Right lobe of liver (tissue), 6 donors: ENCODE results near the gene XRN2. TPM values are rescaled to one million over a fixed set of nuclear protein-coding genes. Genes with fewer than 3 reads are reported as not detected.

Experiments
- ATAC-seq, 4 donors: fragments of 200-7000 bp; cut with Tn5 transposase; one replicate each; pipeline ENCODE4 v1.9.1; 2020; ENCODE audit warnings: mild to moderate bottlenecking in 4 of 4, moderate library complexity in 4 of 4
- DNase-seq, 3 donors: peaks; one replicate each; pipeline ENCODE4 v3.0.0-alpha.2; 2020
- H3K27ac ChIP-seq, 3 donors: fragments of 200-600 bp; one replicate each; pipeline ENCODE4 v1.8.0; 2022
- H3K27me3 ChIP-seq, 2 donors: fragments of 200-600 bp; one replicate each; pipeline ENCODE4 v1.8.0; 2022
- H3K36me3 ChIP-seq, 4 donors: fragments of 200-600 bp; sonication (generic) in 1 of 4; one replicate each; pipeline versions ENCODE4 v1.5.1 to v1.8.0; 2017 to 2022; ENCODE audit warnings: control low read depth in 1 of 4
- H3K4me1 ChIP-seq, 4 donors: fragments of 200-600 bp; sonication (generic) in 1 of 4; one replicate each; pipeline versions ENCODE4 v1.5.1 to v1.8.0; 2017 to 2022; ENCODE audit warnings: control low read depth in 1 of 4
- H3K4me3 ChIP-seq, 3 donors: fragments of 200-600 bp; one replicate each; pipeline ENCODE4 v1.8.0; 2022
- H3K9me3 ChIP-seq, 4 donors: fragments of 200-600 bp; sonication (generic) in 1 of 4; one replicate each; pipeline versions ENCODE4 v1.5.1 to v1.8.0; 2017 to 2022; ENCODE audit warnings: control low read depth in 1 of 4
- CTCF ChIP-seq, 4 donors: fragments of 200-600 bp in 3 of 4; fragments of 450-650 bp in 1 of 4; IDR thresholded peaks; one replicate each; pipeline versions ENCODE4 v1.5.1 to v1.8.0; 2016 to 2022; ENCODE audit warnings: antibody characterized with exemption in 4 of 4, mild to moderate bottlenecking in 2 of 4
- POLR2A ChIP-seq: fragments of 450-650 bp; IDR thresholded peaks from one replicate; pipeline ENCODE4 v1.6.1; 2017; ENCODE audit warnings: antibody characterized with exemption, mild to moderate bottlenecking
- WGBS: methylation state at CpG from one replicate; pipeline ENCODE4 v1.1.6; 2018; ENCODE audit warnings: low coverage, low lambda C conversion rate; ENCODE audit not compliant: insufficient coverage; ENCODE audit errors: missing lambda C conversion rate; 5-methylcytosine and 5-hydroxymethylcytosine counted together
- intact Hi-C, 2 donors: fragments of 100-400 bp; cut with DNase I; formaldehyde crosslinking; loops; one replicate each; pipeline versions ENCODE4 v1.11.2 to v1.14.1; 2022
- total RNA-seq, 6 experiments: library from RNA; depleted of rRNA in 2 of 6; stranded (reverse); fragments of >200 nt in 2 of 6; fragmentation: NEBNext Ultra II Directional in 3 of 6; extraction: Animal tissue kit (Norgen Biotek cat#: 25700) in 3 of 6; gene quantifications; one replicate each; pipeline versions ENCODE4 v1.1.0 to v1.2.4, GENCODE V29; 2016 to 2023
- donor health status: DM: no; HTN: yes; CAD: no.
- donor health status: DM: no; HTN: no; CAD: no.
- donor health status: DM: no; HTN: no; CAD: no.
- donor health status: DM: no; HTN: yes; CAD: no.
- donor health status: DM: no; HTN: yes; CAD: no.

XRN2 gene
- total RNA-seq, 6 experiments from 2014 or later = 18.2 to 39.5 (median 26.7) TPM

GRCh38 chr20:21433329-21433890, 130.3 kb downstream of the XRN2 start:
- Histone ChIP-seq H3K27me3 (no peaks in the 10 kb centered on the region), H3K36me3 (no peaks in the 10 kb centered on the region), H3K4me1 (no peaks in the 10 kb centered on the region), H3K9me3 (no peaks in the 10 kb centered on the region), H3K27ac (no peak overlapping the region), H3K4me3 (no peak overlapping the region)
- intact Hi-C loops = no loop called here
- ATAC-seq = no peak
- TF ChIP-seq POLR2A = no peak
- TF ChIP-seq CTCF (IDR thresholded peaks at IDR 0.05) = no peak
- WGBS = 58% methylated on average over 2 of the region's 2 CpGs
- no peak for DNase-seq

GRCh38 chr20:21435576-21435975, 132.4 kb downstream of the XRN2 start:
- intact Hi-C loops = no loop called here
- no peaks in the 10 kb centered on the region for H3K36me3 ChIP-seq
- H3K27me3 ChIP-seq = no peaks in the 10 kb centered on the region
- H3K27ac ChIP-seq = no peak overlapping the region
- TF ChIP-seq CTCF (IDR thresholded peaks at IDR 0.05) (no peak), POLR2A (no peak)
- no peaks in the 10 kb centered on the region for H3K9me3 ChIP-seq
- 24% methylated on average over 3 of the region's 3 CpGs for WGBS
- H3K4me1 ChIP-seq = no peaks in the 10 kb centered on the region
- no peak for ATAC-seq
- no peak overlapping the region for H3K4me3 ChIP-seq
- DNase-seq = no peak

GRCh38 chr20:21436205-21436604, 133.1 kb downstream of the XRN2 start:
- DNase-seq (no peak), ATAC-seq (no peak)
- TF ChIP-seq POLR2A (no peak), CTCF (IDR thresholded peaks at IDR 0.05) (no peak)
- no peaks in the 10 kb centered on the region for H3K27me3 ChIP-seq
- no peaks in the 10 kb centered on the region for H3K4me1 ChIP-seq
- 53% methylated on average over 4 of the region's 4 CpGs for WGBS
- no peaks in the 10 kb centered on the region for H3K36me3 ChIP-seq
- H3K4me3 ChIP-seq = no peak overlapping the region
- no peaks in the 10 kb centered on the region for H3K9me3 ChIP-seq
- intact Hi-C loops = no loop called here
- no peak overlapping the region for H3K27ac ChIP-seq

- Histone ChIP-seq H3K27me3 (no peaks in the 10 kb centered on the region), H3K36me3 (no peaks in the 10 kb centered on the region), H3K4me1 (no peaks in the 10 kb centered on the region), H3K9me3 (no peaks in the 10 kb centered on the region), H3K27ac (no peak overlapping the region), H3K4me3 (no peak overlapping the region)
- ATAC-seq (no peak), DNase-seq (no peak)
- intact Hi-C loops = no loop called here
- no peak for TF ChIP-seq CTCF (IDR thresholded peaks at IDR 0.05)
- TF ChIP-seq POLR2A = no peak
- WGBS = 86% methylated on average over 1 of the region's 1 CpG
Measured at GRCh38 chr20:21437248-21437647, 134.1 kb downstream of the XRN2 start.

GRCh38 chr20:21437816-21438215, 134.7 kb downstream of the XRN2 start:
- no peak overlapping the region for H3K4me3 ChIP-seq
- ATAC-seq (no peak), DNase-seq (no peak)
- no peaks in the 10 kb centered on the region for H3K9me3 ChIP-seq
- H3K36me3 ChIP-seq = no peaks in the 10 kb centered on the region
- no peak overlapping the region for H3K27ac ChIP-seq
- intact Hi-C loops = no loop called here
- TF ChIP-seq CTCF (IDR thresholded peaks at IDR 0.05) (no peak), POLR2A (no peak)
- WGBS = 57% methylated on average over 2 of the region's 2 CpGs
- no peaks in the 10 kb centered on the region for H3K27me3 ChIP-seq
- H3K4me1 ChIP-seq = no peaks in the 10 kb centered on the region
